ENCODE measurements around the gene B4GALNT2.

DNA sequence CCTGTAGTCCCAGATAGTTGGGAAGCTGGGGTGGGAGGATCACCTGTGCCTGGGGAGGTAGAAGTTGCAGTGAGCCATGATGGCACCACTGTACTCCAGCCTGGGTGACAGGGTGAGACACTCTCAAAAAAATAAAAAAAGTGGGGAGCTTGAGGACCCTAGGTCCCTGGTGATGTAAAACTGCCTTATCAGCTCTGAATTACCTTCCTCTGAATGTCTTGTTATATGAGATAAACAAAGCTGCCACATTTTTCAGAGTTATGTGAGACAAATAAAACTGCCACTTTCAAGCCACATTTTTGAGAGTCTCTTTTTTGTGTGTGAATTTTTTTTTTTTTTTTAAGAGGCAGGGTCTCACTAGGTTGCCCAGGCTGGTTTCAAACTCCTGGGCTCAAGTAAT lies 32.0 kb upstream of the B4GALNT2 start:
- TF ChIP-seq, protein P1, sequence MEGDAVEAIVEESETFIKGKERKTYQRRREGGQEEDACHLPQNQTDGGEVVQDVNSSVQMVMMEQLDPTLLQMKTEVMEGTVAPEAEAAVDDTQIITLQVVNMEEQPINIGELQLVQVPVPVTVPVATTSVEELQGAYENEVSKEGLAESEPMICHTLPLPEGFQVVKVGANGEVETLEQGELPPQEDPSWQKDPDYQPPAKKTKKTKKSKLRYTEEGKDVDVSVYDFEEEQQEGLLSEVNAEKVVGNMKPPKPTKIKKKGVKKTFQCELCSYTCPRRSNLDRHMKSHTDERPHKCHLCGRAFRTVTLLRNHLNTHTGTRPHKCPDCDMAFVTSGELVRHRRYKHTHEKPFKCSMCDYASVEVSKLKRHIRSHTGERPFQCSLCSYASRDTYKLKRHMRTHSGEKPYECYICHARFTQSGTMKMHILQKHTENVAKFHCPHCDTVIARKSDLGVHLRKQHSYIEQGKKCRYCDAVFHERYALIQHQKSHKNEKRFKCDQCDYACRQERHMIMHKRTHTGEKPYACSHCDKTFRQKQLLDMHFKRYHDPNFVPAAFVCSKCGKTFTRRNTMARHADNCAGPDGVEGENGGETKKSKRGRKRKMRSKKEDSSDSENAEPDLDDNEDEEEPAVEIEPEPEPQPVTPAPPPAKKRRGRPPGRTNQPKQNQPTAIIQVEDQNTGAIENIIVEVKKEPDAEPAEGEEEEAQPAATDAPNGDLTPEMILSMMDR (IDR thresholded peaks at IDR 0.05; ENCODE audit: insufficient read depth, low read length, poor library complexity, severe bottlenecking): no peak
- TF ChIP-seq EZH2phosphoT487 (conservative IDR thresholded peaks at IDR 0.05; ENCODE audit: low read length): no peak
